DMS153 (cell line): ENCODE measurements around the gene LRP1B.
A peak's percentile ranks its signal among the peaks of the same experiment; 100 is the strongest.

Source experiments
- DNase-seq: peaks from one replicate; lab custom pipeline; 2025; lab: John Stamatoyannopoulos, UW

LRP1B gene

DNA sequence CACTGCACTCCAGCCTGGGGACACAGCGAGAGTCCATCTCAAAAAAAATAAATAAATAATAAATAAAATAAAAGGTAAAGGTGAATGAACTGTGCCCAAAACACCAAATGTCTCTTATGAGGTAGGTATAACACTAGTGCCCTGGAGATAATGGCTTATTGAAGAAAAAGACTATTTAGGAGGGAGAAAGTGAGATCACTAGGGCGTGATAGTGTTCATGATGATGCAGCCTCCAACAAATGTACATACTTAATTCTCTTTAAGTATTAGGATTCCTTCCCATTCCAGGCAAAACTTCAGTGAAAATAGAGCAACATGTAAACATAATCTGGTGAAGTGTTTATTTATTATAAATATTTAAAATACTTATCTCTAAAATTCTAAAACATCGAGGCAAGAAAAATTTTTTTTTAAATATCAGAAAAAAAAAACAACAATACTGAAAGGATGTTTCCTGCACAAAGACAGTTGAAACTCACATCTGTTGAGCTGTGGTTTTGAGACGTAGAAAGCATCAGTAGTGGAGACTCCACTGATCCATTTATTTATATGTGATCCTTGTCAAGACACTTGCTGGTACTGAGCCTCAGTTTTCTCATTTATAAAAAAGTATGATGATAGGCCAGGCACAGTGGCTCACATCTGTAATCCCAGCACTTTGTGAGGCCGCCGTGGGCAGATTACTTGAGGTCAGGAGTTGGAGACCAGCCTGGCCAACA, 183.3 kb downstream of the LRP1B start:
- DNase-seq, result no peak

DNA sequence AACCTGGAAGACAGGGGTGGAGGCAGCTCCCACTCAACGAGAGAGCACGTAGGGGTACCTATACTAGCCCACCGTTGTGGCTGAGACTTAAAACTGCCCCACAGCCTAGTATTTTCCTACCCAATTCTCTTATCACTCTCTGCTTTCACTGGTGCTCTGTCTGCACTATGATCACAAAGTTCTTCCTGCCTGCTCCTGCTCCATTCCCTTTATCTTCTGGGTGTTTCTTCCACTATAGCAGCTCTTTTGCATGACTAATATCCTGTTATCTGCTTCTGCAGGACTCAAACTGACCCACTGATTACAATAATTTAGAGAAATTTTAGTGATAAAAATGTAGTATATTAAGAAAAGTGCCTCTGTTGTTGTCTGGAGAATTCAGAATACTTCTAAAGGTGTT, 184.8 kb downstream of the LRP1B start:
- no peak for DNase-seq

DNA sequence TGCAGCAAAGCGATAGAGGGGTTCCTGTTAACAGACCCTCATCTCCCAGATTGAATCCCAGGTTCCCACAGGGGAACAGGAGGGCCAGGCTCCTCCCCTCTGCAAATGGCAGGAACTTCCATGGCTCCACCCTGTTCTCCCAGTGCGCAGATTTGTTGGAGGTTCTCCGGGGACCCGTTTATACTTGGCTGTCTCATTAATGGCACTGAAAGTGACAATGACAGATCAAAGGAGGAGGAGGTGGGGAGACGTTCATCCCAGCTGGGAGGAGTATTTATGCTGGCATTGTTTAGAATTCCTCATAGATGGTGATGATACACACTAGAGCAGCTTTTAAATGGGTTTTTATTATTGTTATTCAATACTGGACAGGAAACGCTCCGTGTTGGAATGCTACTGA, 186.9 kb downstream of the LRP1B start:
- no peak for DNase-seq

DNA sequence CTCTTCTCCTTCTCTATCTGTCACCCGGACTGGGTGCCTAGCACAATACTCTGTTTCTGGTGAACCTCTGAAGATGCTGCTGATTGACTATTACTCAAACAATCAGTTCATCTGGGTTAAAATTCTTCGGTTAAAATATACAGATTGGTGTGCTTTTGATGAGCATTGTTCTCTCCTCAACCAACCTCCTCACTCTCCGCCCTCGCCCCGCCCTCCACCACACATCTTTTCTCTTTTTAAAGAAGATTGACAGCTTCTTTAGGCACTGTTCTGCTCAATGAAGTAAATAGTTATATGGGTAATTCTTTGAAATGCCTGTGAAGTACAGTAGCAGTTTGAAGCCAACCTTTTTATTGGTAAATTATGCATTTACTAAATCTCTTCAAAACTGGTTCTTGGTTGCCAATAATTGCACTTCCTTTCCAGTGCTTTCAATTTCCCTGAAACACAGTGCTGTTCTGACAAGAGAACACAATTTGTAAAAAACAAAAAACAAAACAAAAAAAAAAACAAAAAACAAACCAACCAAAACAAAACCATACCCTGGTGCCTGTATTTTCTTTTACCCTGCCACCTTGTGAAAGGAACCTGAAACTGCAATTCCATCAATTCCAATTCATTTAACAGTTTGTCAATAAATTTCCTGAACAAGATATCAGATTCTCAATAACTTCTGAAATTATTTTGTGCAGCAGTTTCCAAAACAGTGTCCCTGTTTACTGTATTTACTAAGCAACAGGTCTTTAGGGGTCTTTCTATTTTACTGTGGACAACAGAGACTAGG, 188.6 kb downstream of the LRP1B start:
- DNase-seq, result no peak

DNA sequence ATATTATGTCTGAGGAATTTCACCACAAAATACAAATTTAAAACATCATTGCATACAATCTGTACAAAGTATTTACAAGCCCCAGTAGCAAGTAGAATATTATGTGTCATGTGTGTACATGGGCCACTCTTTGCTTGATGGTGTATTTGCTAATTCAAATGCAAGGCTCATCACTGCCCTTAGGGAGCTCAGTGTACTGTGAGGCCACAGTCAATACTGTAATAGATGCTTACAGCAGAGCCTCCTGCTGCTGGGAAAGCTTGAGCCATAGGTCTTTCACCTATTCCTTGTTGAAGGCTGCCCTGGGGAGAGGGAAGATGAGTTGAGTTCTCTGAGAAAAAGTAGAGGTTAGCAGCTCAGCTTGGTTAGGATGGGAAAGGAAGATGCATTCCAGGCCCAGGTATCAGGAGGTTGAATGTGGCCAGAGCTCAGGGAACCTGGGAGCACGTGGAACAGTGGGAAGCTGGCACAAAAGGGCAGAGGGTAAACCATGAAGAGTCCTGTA, 189.6 kb downstream of the LRP1B start:
- DNase-seq, result no peak

DNA sequence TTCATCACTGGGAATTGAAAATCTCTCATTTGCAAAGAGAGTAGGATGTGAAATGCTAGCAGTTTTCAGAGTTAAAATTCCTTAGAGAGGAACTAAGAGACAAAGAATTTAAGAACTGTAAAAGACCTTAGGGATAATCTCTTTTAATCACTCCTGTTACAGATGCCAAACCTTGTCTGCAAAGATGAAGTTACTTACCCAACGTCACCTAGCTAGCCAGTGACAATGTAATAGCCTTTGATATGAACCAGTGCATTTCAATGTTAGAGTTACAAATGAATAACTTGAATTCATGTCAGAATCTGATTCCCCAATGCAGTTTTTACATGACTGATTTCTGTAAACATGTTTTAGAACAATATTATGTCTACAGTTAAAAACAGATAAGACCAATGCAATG, 190.1 kb downstream of the LRP1B start:
- DNase-seq, result no peak

DNA sequence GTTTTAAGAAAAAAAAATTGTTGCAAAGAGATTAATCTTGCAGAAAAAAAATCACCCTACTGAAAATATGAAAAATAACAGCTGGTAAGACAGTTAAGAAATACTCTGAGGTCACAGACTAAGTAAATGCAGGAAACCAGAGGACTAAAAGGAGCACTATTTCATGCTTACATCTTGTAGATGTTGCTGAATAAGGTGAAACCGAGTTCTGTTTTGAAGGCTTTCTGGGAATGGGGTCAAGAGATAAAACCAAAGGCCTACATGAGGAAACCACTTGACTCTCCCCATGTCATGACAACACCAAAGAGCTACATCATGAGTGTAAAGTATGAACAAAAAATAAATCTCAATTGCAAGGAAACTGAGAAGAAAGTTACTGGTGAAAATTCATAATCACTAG, 197.6 kb downstream of the LRP1B start:
- DNase-seq, result no peak

DNA sequence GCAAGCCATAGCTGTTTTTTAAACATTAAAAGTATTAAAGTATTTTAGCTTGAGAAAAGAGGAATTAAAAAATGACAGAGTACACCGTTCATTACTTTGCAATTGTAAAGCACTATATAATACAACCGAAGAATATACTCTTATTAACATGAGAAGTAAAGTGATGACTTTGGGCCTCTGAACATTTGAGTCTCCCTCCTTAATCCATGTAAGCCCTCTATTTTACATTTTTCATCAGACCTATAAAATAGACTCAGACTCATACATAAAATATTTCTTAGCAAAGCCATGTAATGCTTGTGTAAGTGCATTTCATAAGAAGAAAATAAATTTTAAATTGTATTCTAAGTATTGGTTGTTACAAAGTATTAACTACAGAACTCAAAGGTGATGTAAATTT, 198.6 kb downstream of the LRP1B start:
- DNase-seq, result no peak

DNA sequence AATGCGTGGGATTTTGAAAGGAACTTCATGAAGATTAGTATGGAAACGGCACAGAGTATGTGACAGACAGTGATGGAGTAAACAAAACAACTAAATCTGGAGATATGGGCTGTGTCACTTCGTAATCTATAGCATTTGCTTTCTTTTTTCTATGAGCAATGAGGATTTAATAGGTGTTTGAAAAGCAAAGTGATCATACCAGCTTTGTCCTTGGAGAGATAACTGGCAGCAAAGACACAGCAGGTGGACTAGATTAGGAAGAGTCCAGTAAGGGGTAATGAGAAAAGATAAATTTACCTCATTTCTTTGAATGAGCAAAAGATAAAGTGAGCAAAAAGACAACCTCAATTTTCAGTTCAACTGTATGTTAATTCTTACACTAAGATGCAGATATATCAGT, 199.0 kb downstream of the LRP1B start:
- DNase-seq, result no peak

DNA sequence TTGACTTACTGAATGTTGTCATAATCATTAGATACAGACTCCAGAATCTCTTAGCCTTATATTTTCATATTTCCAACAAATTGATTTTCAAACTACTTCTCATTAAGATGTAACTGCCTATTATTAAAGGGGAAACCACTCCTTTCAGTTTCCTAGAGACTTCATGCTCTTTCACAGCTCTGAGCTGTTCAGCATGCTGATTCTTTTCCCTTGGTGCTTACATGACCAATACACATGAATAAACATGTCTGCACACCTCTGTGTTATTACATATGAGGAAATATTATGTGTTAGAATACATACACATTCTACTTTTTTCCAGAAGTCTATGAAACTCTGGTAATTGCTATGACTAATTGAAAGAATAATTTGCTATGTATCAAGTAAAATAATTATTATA, 200.0 kb downstream of the LRP1B start:
- no peak for DNase-seq

DNA sequence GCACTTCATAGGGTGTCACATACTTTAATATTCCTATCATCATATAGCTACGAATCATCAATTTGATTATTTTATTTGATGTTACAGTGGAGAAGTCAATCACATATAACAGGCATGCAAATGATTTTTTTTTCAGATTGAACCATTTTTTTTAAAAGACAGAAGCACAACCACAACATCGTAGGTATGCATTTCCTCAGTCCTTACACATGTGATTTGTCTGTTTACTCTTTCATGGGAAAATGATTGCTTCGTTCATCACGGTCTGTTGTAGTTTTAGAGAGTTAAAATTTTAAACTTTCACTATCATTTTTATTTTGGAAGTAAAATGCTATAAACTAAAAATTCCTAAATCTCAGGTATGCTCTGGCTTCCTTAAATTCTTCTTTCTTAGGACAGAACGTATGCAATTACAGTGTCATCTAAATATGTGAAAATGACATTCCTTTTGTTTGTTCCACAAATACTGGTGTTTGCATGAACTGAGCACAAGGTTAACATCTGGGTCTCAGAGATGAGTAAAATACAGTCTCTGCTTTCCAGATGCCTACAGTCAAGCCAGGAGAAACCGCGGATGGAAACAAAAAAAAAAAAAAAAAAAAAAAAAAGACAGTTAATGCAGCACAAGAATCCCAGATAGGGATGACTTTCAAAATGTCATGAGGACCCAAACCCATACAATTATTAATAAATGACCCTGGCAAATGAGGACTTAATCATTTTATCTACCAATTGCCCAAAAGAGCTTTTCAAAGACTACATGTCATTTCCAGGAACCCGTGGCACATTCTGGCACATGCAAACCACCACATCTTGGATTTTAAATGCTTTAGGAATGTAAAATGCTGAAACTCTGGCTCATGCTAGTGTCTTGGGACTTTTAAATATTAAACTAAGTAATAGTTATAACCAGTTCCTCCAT, 201.2 kb downstream of the LRP1B start:
- DNase-seq, result no peak

DNA sequence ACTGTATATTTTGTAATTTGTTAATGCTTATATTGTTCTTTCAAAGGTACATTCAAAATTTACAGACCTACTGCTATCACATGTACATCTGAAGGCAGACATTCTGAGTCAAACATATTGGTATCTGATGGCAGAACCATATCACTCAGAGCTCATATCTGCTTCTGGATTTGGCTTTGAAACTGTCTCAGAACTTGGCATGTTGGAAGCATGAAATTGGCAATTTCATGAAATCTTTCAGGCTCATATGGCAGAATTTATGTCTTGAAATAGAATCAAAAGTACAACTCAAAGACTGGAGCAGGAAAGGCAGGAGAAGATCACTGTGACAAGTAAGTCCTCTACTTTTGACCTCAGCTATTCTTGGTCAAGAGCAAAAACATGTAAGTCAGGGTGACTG, 202.3 kb downstream of the LRP1B start:
- no peak for DNase-seq

DNA sequence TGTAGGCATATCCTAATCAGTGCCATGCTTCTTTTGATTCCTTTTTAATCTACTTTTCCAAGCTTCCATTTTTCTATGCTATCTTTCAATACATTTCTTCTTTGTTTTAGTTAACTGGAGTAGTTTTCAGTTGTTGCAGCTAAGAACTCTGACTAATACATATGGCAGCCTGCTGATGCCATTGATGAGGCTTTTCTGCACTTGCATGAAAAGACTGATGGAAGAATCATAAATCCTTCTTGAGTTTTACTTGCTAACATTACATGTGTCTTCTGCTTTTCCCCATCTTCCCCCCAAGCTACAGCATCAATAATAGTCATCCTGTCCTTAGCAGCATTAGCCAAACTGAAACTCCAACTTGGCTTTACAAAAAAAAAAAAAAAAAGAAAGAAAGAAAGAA, 203.3 kb downstream of the LRP1B start:
- no peak for DNase-seq

DNA sequence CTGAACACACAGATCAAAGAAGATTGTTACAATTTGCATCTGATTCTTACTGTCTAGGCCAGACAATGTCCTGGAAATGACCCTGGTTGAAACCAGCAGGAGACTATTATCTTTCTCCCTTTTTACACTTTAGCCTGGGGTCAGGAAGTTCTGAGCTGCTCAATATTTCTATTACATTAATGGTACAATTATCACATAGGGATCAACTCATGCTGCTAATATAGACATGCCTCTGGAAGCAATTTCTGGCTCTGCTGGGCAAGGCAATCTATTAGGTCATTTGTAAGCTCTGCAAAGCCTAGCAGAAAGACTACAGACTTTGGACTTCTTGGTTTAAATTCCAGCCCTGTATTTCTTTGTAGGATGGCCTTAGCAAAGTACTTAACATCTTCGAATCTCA, 205.3 kb downstream of the LRP1B start:
- DNase-seq, result no peak

DNA sequence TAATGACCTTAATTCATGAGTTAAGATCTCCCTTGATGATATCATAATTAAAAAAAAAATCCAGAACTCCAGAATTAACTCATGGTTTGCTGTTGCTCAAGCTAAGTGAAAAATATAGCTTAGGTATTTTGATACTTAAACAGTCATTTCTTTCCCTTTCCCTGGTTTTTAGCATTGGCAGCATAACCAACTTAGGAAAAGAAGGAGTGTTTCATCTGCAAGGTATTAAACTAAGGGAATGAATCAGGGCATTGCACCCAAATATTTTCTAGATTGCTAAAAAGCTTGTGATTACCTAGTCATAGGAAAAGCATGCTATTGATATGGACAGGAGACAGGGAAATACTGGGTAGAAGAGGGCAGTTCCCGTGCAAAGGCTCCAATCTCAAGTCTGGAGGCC, 207.2 kb downstream of the LRP1B start:
- no peak for DNase-seq

DNA sequence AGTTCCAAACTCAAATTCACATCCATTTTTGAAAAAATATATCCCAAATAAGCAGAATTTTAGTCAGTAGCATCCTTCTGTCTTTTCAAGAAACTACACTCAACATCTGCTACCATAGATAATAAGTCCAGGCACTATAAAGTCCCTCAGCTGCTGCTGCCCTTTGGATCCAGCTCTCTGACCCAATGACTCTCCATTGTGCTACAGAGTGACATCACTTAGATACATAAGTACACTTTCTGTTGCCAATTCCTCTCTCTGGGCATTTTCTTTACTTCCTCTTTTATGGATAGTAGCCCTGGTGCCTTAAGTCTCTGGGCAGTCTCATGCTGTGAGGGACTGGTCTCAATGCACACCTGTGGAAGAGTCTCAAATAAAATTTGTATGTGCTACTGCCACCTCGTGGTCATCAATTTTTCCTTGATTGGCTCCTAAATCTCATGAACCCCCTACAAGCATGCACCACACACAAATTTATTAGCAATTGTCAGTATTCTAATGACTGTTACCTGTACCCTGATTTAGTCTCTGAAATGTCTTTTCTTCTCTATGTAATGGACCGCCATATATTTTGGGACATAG, 219.2 kb downstream of the LRP1B start:
- peak; percentile 17 for DNase-seq

DNA sequence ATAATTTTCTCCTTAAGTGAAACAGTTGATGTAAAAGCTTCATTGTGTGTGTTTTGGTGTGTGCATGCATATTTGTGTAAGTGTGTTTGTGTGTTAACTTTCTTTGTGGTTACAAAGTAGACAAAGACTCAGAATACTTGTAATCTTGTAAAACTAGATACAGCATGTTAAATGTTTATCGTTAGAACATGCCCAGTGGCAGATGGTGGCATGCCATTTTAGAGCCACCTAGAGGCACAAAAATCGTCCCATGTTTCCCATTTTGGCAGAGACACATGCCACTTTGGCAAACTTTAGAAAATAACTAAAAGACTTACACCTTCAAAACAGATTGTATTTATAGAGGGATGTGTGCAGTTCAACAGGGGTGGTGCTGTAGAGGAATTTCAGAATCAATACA, 224.1 kb downstream of the LRP1B start:
- no peak for DNase-seq

DNA sequence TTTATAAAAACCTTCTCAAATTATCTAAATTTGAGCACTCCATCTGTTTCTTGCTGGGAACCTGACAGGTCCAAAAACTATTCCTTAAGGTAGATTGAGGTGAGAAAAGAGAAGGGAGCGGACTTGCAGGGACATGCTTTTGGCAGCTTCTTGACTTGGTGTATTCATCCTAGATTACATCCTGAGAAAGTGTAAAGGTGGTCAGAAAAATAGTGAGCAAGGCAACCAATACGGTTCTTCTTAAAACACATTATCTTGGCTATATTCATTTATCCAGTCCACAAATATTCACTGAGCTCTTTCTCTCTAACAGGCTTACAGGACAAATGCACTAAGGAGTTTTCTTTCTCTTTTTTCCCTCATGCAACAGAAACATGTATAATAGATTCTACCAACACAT, 230.0 kb downstream of the LRP1B start:
- DNase-seq, result no peak

DNA sequence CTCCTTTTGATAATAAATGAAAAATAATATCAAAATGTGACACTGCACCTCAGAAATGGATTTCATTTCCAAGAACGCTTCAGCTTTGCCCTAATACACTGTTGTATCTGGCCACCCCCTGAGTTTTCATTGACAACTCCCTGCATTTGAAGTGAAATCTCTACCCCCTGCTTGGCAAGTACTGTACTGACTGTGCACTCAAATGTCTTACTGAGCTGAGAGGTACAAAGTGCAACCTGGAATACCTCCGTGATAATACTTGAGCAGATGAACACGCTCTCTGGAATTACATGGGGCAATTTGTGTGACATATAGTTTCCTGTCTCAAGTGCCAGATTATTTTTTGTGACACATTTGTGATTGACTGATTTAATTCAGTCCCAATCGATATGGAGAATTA, 231.1 kb downstream of the LRP1B start:
- no peak for DNase-seq

DNA sequence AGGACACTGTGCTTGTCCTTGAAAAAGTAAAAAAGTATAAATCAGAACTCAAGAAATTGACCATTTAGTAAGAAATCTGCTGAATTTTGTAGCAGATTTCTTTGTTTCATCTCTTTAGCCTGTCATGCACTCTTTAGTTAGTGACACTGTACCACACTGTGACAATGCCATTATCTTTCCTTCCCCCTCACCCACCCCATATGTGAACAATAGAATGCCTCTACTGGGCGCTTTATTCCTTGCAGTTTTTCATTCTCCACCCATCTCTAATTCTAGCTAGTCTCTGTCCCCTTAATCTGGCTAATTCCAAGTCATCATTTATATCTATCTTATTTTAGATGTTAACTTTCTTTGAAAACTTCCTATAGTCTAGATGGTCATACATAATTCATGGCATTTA, 241.0 kb downstream of the LRP1B start:
- DNase-seq, result no peak

DNA sequence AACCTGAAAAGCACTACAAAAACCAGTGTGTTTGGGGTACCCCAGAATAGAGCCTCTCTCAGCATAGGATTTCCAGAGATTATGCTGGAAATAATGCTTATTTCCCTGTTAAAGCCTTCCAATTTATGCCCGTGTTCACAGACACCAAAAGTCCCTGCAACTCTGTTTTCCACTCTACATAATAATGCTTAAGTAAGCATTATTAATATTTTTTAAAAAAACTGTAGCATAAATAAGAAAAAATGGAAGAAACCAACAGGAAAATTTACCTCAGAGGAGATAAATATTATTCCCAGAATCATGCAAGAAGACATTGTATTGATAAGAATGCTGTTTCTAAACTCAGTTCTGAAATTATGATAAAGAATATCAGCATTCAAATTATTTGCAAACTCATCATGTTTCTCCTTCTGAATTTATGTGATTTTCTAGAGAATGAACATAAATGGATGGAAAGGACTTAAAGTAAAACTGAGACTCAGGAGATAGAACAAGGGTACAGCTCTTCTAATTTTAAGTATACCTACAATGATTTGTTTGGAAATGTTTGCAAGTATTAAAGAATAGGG, 241.7 kb downstream of the LRP1B start:
- no peak for DNase-seq

DNA sequence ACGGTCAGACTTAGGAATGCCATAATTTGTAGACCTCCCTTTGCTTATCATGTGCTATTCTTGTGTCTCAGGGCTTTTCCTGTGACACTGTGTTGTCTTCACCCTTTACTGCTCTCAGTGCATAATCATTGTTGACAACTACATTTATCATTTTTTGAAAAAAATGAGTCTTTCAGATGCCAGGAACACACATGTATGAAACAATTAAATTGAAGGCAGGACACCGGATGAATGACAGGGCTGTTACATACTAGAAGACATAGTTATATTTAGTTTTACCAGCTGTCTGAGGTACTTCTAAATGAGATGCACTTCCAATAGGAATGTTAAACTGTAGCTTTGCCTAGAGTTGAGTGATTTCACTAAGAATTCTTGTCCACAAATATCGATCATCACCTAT, 243.5 kb downstream of the LRP1B start:
- DNase-seq, result no peak
